ENCODE data around the gene IFT88.

- TF ChIP-seq RXRA (IDR thresholded peaks at IDR 0.05; ENCODE audit: insufficient read depth, low read depth, low read length) (no peak), POLR2A (IDR thresholded peaks at IDR 0.05; ENCODE audit: control extremely low read depth in 1 of 2, low read depth in 2 of 2, low read length in 2 of 2) (no peak), TEAD4 (IDR thresholded peaks at IDR 0.05; ENCODE audit: low read depth, low read length) (no peak), RNF2 (IDR thresholded peaks at IDR 0.05; ENCODE audit: borderline replicate concordance, low read depth, low read length, missing control alignments, poor library complexity, severe bottlenecking) (no peak), BACH1 (IDR thresholded peaks at IDR 0.05; ENCODE audit: low read length) (no peak)
- TF ChIP-seq, protein P1, sequence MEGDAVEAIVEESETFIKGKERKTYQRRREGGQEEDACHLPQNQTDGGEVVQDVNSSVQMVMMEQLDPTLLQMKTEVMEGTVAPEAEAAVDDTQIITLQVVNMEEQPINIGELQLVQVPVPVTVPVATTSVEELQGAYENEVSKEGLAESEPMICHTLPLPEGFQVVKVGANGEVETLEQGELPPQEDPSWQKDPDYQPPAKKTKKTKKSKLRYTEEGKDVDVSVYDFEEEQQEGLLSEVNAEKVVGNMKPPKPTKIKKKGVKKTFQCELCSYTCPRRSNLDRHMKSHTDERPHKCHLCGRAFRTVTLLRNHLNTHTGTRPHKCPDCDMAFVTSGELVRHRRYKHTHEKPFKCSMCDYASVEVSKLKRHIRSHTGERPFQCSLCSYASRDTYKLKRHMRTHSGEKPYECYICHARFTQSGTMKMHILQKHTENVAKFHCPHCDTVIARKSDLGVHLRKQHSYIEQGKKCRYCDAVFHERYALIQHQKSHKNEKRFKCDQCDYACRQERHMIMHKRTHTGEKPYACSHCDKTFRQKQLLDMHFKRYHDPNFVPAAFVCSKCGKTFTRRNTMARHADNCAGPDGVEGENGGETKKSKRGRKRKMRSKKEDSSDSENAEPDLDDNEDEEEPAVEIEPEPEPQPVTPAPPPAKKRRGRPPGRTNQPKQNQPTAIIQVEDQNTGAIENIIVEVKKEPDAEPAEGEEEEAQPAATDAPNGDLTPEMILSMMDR (IDR thresholded peaks at IDR 0.05; ENCODE audit: control extremely low read depth in 1 of 3, insufficient read depth in 1 of 3, low read depth in 1 of 3, low read length in 3 of 3): no peak
These were observed 4.7 kb downstream of the IFT88 start for GRCh38 chr13:20571676-20572075.

Measured in H1 (cell line).